ENCODE data around the gene OOEP. TPM values are rescaled to one million over a fixed set of nuclear protein-coding genes. Genes with fewer than 3 reads are reported as not detected.

Gene OOEP
- polyA plus RNA-seq, 1 of the 3 experiments (the other 2 are of a cell fraction), result not detected

GRCh38 chr6:73362358-73362757 is 7.3 kb downstream of the OOEP start, which contains the start of gene KHDC3L:
Gene KHDC3L, plus strand, starts transcription at chr6:73362658. Its CDS starts 72 bp downstream, at chr6:73362730.
- Histone ChIP-seq H4K20me1 (ENCODE audit: insufficient read depth) (no peaks in the 10 kb centered on the region), H3K4me1 (ENCODE audit: control insufficient read depth in 1 of 2, insufficient read depth in 2 of 2, low read depth in 1 of 2, low read length in 1 of 2) (no peaks in the 10 kb centered on the region), H3K9me2 (no peaks in the 10 kb centered on the region), H3K36me3 (replicated peaks in 1 of 2; ENCODE audit: control insufficient read depth in 1 of 2, insufficient read depth in 2 of 2, low read length in 1 of 2) (no peaks in the 10 kb centered on the region), H3K27me3 (ENCODE audit: insufficient read depth) (no peaks in the 10 kb centered on the region), H3F3A (replicated peaks; ENCODE audit: insufficient read depth) (no peaks in the 10 kb centered on the region), H3K79me2 (ENCODE audit: insufficient read depth) (no peaks in the 10 kb centered on the region), H3K9me3 (no peaks in the 10 kb centered on the region), H3K9ac (no peak within 1 kb of the TSS), H2AFZ (ENCODE audit: low read depth) (no peak within 1 kb of the TSS), H3K27ac (ENCODE audit: low read depth in 2 of 2, low read length in 1 of 2) (no peak within 1 kb of the TSS), H3K4me3 (ENCODE audit: low read depth in 2 of 2, low read length in 1 of 2) (no peak within 1 kb of the TSS), H3K4me2 (no peak within 1 kb of the TSS)
- 88% methylated on average over 5 of the region's 23 CpGs for WGBS (ENCODE audit: low lambda C conversion rate)
- POLR2A ChIA-PET, result no interaction called here
- CTCF ChIA-PET, result no interaction called here
- TF ChIP-seq IRF3 (IDR thresholded peaks at IDR 0.05; ENCODE audit: low read depth, low read length), result no peak
- TF ChIP-seq RAD21 (IDR thresholded peaks at IDR 0.05; ENCODE audit: low read length), result no peak
- no peak for TF ChIP-seq SIN3A (IDR thresholded peaks at IDR 0.05; ENCODE audit: borderline replicate concordance, low read depth, low read length)
- TF ChIP-seq, protein P1, sequence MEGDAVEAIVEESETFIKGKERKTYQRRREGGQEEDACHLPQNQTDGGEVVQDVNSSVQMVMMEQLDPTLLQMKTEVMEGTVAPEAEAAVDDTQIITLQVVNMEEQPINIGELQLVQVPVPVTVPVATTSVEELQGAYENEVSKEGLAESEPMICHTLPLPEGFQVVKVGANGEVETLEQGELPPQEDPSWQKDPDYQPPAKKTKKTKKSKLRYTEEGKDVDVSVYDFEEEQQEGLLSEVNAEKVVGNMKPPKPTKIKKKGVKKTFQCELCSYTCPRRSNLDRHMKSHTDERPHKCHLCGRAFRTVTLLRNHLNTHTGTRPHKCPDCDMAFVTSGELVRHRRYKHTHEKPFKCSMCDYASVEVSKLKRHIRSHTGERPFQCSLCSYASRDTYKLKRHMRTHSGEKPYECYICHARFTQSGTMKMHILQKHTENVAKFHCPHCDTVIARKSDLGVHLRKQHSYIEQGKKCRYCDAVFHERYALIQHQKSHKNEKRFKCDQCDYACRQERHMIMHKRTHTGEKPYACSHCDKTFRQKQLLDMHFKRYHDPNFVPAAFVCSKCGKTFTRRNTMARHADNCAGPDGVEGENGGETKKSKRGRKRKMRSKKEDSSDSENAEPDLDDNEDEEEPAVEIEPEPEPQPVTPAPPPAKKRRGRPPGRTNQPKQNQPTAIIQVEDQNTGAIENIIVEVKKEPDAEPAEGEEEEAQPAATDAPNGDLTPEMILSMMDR (IDR thresholded peaks at IDR 0.05), result no peak
- no peak for TF ChIP-seq MXI1 (IDR thresholded peaks at IDR 0.05; ENCODE audit: low read depth, low read length)
- TF ChIP-seq RCOR1 (IDR thresholded peaks at IDR 0.05; ENCODE audit: low read length), result no peak
- TF ChIP-seq, protein P2, sequence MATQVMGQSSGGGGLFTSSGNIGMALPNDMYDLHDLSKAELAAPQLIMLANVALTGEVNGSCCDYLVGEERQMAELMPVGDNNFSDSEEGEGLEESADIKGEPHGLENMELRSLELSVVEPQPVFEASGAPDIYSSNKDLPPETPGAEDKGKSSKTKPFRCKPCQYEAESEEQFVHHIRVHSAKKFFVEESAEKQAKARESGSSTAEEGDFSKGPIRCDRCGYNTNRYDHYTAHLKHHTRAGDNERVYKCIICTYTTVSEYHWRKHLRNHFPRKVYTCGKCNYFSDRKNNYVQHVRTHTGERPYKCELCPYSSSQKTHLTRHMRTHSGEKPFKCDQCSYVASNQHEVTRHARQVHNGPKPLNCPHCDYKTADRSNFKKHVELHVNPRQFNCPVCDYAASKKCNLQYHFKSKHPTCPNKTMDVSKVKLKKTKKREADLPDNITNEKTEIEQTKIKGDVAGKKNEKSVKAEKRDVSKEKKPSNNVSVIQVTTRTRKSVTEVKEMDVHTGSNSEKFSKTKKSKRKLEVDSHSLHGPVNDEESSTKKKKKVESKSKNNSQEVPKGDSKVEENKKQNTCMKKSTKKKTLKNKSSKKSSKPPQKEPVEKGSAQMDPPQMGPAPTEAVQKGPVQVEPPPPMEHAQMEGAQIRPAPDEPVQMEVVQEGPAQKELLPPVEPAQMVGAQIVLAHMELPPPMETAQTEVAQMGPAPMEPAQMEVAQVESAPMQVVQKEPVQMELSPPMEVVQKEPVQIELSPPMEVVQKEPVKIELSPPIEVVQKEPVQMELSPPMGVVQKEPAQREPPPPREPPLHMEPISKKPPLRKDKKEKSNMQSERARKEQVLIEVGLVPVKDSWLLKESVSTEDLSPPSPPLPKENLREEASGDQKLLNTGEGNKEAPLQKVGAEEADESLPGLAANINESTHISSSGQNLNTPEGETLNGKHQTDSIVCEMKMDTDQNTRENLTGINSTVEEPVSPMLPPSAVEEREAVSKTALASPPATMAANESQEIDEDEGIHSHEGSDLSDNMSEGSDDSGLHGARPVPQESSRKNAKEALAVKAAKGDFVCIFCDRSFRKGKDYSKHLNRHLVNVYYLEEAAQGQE (IDR thresholded peaks at IDR 0.05; ENCODE audit: low read depth, low read length), result no peak
- TF ChIP-seq ELF1 (IDR thresholded peaks at IDR 0.05), result no peak
- TF ChIP-seq RXRA (IDR thresholded peaks at IDR 0.05; ENCODE audit: borderline replicate concordance, low read depth), result no peak
- no peak for TF ChIP-seq NFIC (IDR thresholded peaks at IDR 0.05; ENCODE audit: borderline replicate concordance)
- no peak for TF ChIP-seq GATA2 (CRISPR knock-in tag; IDR thresholded peaks at IDR 0.05)
- TF ChIP-seq, protein P3, sequence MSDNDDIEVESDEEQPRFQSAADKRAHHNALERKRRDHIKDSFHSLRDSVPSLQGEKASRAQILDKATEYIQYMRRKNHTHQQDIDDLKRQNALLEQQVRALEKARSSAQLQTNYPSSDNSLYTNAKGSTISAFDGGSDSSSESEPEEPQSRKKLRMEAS (IDR thresholded peaks at IDR 0.05; ENCODE audit: low read depth), result no peak
- TF ChIP-seq JUND (IDR thresholded peaks at IDR 0.05), result no peak
- no peak for TF ChIP-seq TAF1 (IDR thresholded peaks at IDR 0.05; ENCODE audit: borderline replicate concordance, low read depth, low read length)
- TF ChIP-seq FOXJ3 (CRISPR knock-in tag; IDR thresholded peaks at IDR 0.05), result no peak
- TF ChIP-seq FOXM1 (IDR thresholded peaks at IDR 0.05; ENCODE audit: low read depth), result no peak
- no peak for TF ChIP-seq SMC3 (IDR thresholded peaks at IDR 0.05; ENCODE audit: low read depth, low read length)
- no peak for TF ChIP-seq USF1 (IDR thresholded peaks at IDR 0.05; ENCODE audit: borderline replicate concordance, low read depth)
- no peak for DNase-seq

All from SK-N-SH (cell line).